ENCODE results near the gene HOXC10. TPM values are rescaled to one million over a fixed set of nuclear protein-coding genes. Genes with fewer than 3 reads are reported as not detected.

Gene HOXC10
- total and polyA plus RNA-seq, 5 donors = not detected

DNA sequence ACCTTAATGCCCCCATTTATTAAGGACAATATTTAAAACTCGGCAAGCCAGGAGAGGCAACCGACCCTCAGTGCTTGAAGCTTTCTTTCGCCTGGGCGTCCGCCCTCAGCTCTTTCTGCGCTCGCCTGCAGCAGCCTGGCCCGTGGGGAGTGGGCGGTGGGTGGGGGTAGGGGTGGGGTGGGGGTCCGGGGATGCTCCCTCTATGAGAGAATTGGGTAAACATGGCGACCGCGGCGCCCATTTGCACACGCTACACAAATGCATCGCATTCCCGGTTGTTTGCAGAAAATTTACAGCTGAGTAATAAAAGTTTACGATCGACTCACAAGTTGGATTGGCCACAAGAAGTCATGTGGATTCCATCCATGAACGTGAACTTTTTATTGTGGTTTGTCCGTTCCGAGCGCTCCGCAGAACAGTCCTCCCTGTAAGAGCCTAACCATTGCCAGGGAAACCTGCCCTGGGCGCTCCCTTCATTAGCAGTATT lies 31.6 kb downstream of the HOXC10 start:
- Histone ChIP-seq H3K9me3 (ENCODE audit: control insufficient read depth, low read length) (no peaks in the 10 kb centered on the region), H3K4me1 (ENCODE audit: control insufficient read depth, insufficient read depth, low read length) (no peaks in the 10 kb centered on the region), H3K27me3 (ENCODE audit: control insufficient read depth, insufficient read depth) (no peaks in the 10 kb centered on the region), H3K4me3 (ENCODE audit: low read length) (peak overlapping the region; percentile 53), H3K27ac (ENCODE audit: low read length) (no peak overlapping the region)
- ATAC-seq = no peak
- intact Hi-C loops (cut with DNase I) = loop anchor here in 1 of 4 donors (10.0 kb wide), 1 partner anchor 348 kb away; the partner anchor contains the start of gene GPR84
- DNase-seq = no peak
- WGBS = 5% methylated on average over 25 of the region's 25 CpGs

DNA sequence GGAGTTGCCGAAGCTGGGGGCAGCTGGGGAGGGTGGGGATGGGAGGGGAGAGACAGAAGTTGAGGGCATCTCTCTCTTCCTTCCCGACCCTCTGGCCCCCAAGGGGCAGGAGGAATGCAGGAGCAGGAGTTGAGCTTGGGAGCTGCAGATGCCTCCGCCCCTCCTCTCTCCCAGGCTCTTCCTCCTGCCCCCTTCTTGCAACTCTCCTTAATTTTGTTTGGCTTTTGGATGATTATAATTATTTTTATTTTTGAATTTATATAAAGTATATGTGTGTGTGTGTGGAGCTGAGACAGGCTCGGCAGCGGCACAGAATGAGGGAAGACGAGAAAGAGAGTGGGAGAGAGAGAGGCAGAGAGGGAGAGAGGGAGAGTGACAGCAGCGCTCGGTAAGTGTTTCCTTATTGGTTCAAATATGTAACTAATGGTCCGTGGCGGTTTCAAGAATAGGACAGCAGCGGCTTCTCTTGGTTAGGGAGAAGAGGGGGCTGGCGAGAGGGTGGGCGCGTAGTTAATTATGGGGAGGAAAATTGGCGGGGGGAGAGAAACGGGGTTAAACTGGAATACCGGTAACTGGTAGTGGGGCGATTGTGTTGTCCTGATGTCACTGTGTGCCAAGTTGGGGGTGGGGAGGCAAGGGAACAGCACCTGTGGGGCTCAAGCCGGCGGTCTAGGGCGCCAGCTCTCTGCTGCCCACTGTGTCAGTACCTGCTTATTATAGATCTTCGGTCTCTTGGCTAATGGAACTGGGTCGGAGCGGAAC lies 32.3 kb downstream of the HOXC10 start:
- 4% methylated on average over 24 of the region's 24 CpGs for WGBS
- Histone ChIP-seq H3K9me3 (ENCODE audit: control insufficient read depth, low read length) (no peaks in the 10 kb centered on the region), H3K4me1 (ENCODE audit: control insufficient read depth, insufficient read depth, low read length) (no peaks in the 10 kb centered on the region), H3K27me3 (ENCODE audit: control insufficient read depth, insufficient read depth) (no peaks in the 10 kb centered on the region), H3K4me3 (ENCODE audit: low read length) (peak overlapping the region; percentile 53), H3K27ac (ENCODE audit: low read length) (no peak overlapping the region)
- ATAC-seq = peak; percentile 17 to 41
- DNase-seq = no peak
- intact Hi-C loops (cut with DNase I) = loop anchor here in 1 of 4 donors (10.0 kb wide), 1 partner anchor 348 kb away; the partner anchor contains the start of gene GPR84

GRCh38 chr12:54017878-54018467 lies 33.0 kb downstream of the HOXC10 start:
- peak overlapping the region; percentile 20 for H3K27ac ChIP-seq (ENCODE audit: low read length)
- peak; percentile 66 to 90 (median 86) for DNase-seq
- no peaks in the 10 kb centered on the region for H3K27me3 ChIP-seq (ENCODE audit: control insufficient read depth, insufficient read depth)
- no peaks in the 10 kb centered on the region for H3K4me1 ChIP-seq (ENCODE audit: control insufficient read depth, insufficient read depth, low read length)
- 7% methylated on average over 34 of the region's 34 CpGs for WGBS
- intact Hi-C loops (cut with DNase I) = loop anchor here in 1 of 4 donors (10.0 kb wide), 1 partner anchor 347 kb away; the partner anchor contains the start of gene GPR84
- H3K9me3 ChIP-seq (ENCODE audit: control insufficient read depth, low read length) = no peaks in the 10 kb centered on the region
- H3K4me3 ChIP-seq (ENCODE audit: low read length) = peak overlapping the region; percentile 53
- ATAC-seq = peak; percentile 83 to 88

DNA sequence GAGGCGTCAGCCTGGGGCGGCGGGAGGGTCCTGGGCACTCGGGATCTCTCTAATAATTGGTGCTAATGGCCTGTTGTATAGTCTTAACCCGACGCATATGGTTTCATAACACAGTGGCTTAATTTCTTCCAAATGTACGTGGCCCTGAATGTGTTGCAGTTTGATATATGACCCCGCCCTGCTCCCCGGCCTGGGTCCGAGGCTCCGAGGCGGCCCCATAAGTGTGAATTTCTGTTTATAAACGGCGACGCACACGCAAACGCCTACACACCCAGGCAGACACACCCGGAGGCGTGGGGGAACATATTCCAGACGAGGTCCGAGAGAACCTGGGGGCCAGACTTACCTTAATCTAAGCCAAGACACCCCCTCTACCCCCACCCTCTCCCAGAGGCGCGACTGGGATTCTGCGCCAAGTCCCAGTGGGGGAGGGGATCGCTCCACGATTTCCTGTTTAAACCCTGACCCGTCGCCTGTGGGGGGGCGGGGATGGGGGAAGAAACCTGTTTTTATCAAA lies 33.6 kb downstream of the HOXC10 start:
- ATAC-seq (no peak), DNase-seq (peak in 2 of 3 donors; percentile 68 to 69)
- Histone ChIP-seq H3K27ac (ENCODE audit: low read length) (no peak overlapping the region), H3K27me3 (ENCODE audit: control insufficient read depth, insufficient read depth) (no peaks in the 10 kb centered on the region), H3K4me1 (ENCODE audit: control insufficient read depth, insufficient read depth, low read length) (no peaks in the 10 kb centered on the region), H3K4me3 (ENCODE audit: low read length) (peak overlapping the region; percentile 53), H3K9me3 (ENCODE audit: control insufficient read depth, low read length) (no peaks in the 10 kb centered on the region)
- intact Hi-C loops (cut with DNase I) = loop anchor here in 1 of 4 donors (10.0 kb wide), 1 partner anchor 346 kb away; the partner anchor contains the start of gene GPR84
- WGBS = 41% methylated on average over 29 of the region's 29 CpGs

DNA sequence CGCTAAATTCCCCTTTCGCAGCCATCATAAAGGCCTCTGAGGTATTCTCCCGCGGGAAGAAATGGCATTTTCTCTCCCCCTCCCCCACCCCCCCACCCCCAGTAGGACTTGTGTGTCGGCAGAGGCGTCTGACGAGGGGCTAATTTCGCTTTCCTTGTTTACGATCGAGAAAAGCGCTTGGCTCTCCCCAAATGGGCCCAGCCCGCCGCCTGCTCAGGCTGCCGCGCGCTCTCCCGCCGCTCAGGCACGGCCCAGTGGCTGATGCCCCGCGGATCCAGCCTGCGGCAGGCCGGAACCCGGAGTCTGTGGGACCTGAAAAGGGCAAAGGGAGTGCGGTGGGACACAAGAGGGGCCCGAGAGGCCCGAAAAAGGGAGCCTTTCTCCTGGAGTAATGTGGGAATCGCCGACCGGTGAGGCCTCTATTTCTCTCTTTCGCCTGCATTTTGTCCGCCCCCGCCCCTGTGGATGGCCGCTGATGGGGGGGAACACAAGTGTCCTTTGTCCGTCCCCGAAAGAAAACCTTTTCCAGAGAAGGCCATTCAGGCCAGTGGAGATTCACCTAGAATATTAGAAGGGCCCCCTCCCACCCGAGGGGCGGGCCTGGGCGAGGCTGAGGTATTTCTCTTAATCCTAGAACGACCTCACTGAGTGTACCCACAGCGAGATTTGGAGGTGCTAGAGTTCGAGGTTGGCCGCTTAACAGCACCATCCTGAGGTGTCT lies 34.3 kb downstream of the HOXC10 start:
- WGBS = 41% methylated on average over 43 of the region's 43 CpGs
- intact Hi-C loops (cut with DNase I) = loop anchor here in 1 of 4 donors (10.0 kb wide), 1 partner anchor 346 kb away; the partner anchor contains the start of gene GPR84
- H3K4me3 ChIP-seq (ENCODE audit: low read length) = no peak overlapping the region

GRCh38 chr12:54019924-54020590 lies 35.1 kb downstream of the HOXC10 start:
- Histone ChIP-seq H3K27me3 (ENCODE audit: control insufficient read depth, insufficient read depth) (no peaks in the 10 kb centered on the region), H3K27ac (ENCODE audit: low read length) (peak overlapping the region; percentile 38), H3K9me3 (ENCODE audit: control insufficient read depth, low read length) (no peaks in the 10 kb centered on the region), H3K4me3 (ENCODE audit: low read length) (no peak overlapping the region), H3K4me1 (ENCODE audit: control insufficient read depth, insufficient read depth, low read length) (no peaks in the 10 kb centered on the region)
- WGBS = 33% methylated on average over 10 of the region's 10 CpGs
- intact Hi-C loops (cut with DNase I) = loop anchor here in 1 of 4 donors (10.0 kb wide), 1 partner anchor 345 kb away; the partner anchor contains the start of gene GPR84
- ATAC-seq = peak; percentile 53
- DNase-seq = no peak

More for the DNA sequence above, 34.3 kb downstream of the HOXC10 start:
- ATAC-seq (no peak), DNase-seq (no peak)
- Histone ChIP-seq H3K9me3 (ENCODE audit: control insufficient read depth, low read length) (no peaks in the 10 kb centered on the region), H3K27ac (ENCODE audit: low read length) (no peak overlapping the region), H3K27me3 (ENCODE audit: control insufficient read depth, insufficient read depth) (no peaks in the 10 kb centered on the region), H3K4me1 (ENCODE audit: control insufficient read depth, insufficient read depth, low read length) (no peaks in the 10 kb centered on the region)

GRCh38 chr12:54020591-54021405 lies 35.9 kb downstream of the HOXC10 start:
- intact Hi-C loops (cut with DNase I) = no loop called here
- H3K4me1 ChIP-seq (ENCODE audit: control insufficient read depth, insufficient read depth, low read length) = no peaks in the 10 kb centered on the region
- H3K4me3 ChIP-seq (ENCODE audit: low read length) = no peak overlapping the region
- ATAC-seq (no peak), DNase-seq (no peak)
- no peak overlapping the region for H3K27ac ChIP-seq (ENCODE audit: low read length)
- no peaks in the 10 kb centered on the region for H3K27me3 ChIP-seq (ENCODE audit: control insufficient read depth, insufficient read depth)
- no peaks in the 10 kb centered on the region for H3K9me3 ChIP-seq (ENCODE audit: control insufficient read depth, low read length)
- 58% methylated on average over 23 of the region's 23 CpGs for WGBS

- WGBS = 43% methylated on average over 16 of the region's 16 CpGs
- ATAC-seq (no peak), DNase-seq (no peak)
- intact Hi-C loops (cut with DNase I) = no loop called here
- no peak overlapping the region for H3K27ac ChIP-seq (ENCODE audit: low read length)
- no peaks in the 10 kb centered on the region for H3K27me3 ChIP-seq (ENCODE audit: control insufficient read depth, insufficient read depth)
- H3K9me3 ChIP-seq (ENCODE audit: control insufficient read depth, low read length) = no peaks in the 10 kb centered on the region
- no peak overlapping the region for H3K4me3 ChIP-seq (ENCODE audit: low read length)
- H3K4me1 ChIP-seq (ENCODE audit: control insufficient read depth, insufficient read depth, low read length) = no peaks in the 10 kb centered on the region
Observed at GRCh38 chr12:54021432-54022013, 36.6 kb downstream of the HOXC10 start.

GRCh38 chr12:54022960-54023884 lies 38.3 kb downstream of the HOXC10 start:
- Histone ChIP-seq H3K9me3 (ENCODE audit: control insufficient read depth, low read length) (no peaks in the 10 kb centered on the region), H3K4me3 (ENCODE audit: low read length) (no peak overlapping the region), H3K27me3 (ENCODE audit: control insufficient read depth, insufficient read depth) (no peaks in the 10 kb centered on the region), H3K4me1 (ENCODE audit: control insufficient read depth, insufficient read depth, low read length) (no peaks in the 10 kb centered on the region), H3K27ac (ENCODE audit: low read length) (no peak overlapping the region)
- 44% methylated on average over 8 of the region's 8 CpGs for WGBS
- intact Hi-C loops (cut with DNase I) = no loop called here
- DNase-seq (no peak), ATAC-seq (no peak)
